Inflammatory macrophage (primary cell): Measurements from ENCODE around the gene COQ9.
"Not testable (repeated sequence)": the region's sequence is repeated elsewhere in the genome, so short reads cannot be mapped to it uniquely, and the experiment has no call there.

ENCODE experiments used
- DNase-seq, 2 donors: peaks; one replicate each; pipeline ENCODE4 v3.0.0-alpha.2; 2020 to 2022
- total RNA-seq, 18 experiments: gene quantifications; one replicate each; lab custom pipeline; 2026; ENCODE audit warnings: mixed read lengths in 6 of 18, inconsistent platforms in 2 of 18; lab: John Stamatoyannopoulos, UW

The COQ9 gene
- 8.9 to 44.9 (median 30.9) reads per million in 18 experiments for total RNA-seq

DNA sequence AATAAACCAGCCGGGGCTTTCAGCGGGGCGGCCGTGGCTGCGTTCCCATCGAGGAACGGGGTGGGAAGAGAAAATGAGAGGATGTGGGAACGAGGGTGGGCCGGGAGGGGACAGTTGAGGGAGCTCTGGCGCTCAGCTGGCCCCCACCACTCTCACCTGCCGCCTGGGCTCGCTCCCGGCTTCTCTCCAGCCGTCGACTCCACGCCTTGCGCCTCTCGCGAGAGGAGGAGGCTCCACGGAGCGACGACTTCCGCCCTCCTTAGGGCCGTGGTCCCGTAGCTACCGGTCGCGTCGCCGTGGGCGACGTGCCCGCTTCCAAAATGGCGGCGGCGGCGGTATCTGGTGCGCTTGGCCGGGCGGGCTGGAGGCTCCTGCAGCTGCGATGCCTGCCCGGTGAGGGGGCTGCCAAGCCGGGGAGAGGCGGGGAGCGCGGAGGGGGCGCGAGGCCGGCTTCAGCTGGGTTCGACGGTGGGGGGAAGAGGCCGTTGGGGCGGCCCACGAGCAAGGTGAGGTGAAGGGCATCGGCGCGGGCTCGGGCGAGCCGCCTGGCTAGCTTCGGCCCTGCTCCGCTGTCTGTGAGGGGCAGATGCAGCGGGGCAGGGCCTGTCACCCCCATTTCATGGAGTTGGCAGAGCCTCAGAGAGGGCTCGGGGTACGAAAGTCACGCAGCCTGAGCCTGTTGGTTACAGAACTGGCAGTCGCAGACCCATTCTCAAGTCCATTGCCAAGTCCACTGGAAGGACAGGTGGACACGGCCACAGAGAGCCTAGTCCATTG lies at the start of gene COQ9, which contains the start of gene CIAPIN1:
Gene COQ9, plus strand, starts transcription at position 294 of the 777 bp plus-strand sequence. Its CDS starts 27 bp downstream, at position 321.
Gene CIAPIN1, minus strand, starts transcription at position 200 of the 777 bp plus-strand sequence. CDS start 6,457 bp downstream, outside the sequence.
- peak; percentile 94 to 96 for DNase-seq

- not testable (repeated sequence) for DNase-seq
Observed at GRCh38 chr16:57397493-57397892, 49.8 kb upstream of the COQ9 start.

- DNase-seq = no peak
Observed at GRCh38 chr16:57401943-57402640, 45.2 kb upstream of the COQ9 start.

- peak; percentile 44 to 69 for DNase-seq
Observed at GRCh38 chr16:57403965-57404817, 43.1 kb upstream of the COQ9 start, which contains the start of gene CCL17. TSS of gene CCL17 (plus strand) at chr16:57404767. CDS start at chr16:57413933, 9,166 bp downstream.

- DNase-seq = peak; percentile 64 to 73
Observed at GRCh38 chr16:57405097-57405496, 42.2 kb upstream of the COQ9 start.

- peak; percentile 76 to 80 for DNase-seq
Observed at GRCh38 chr16:57406881-57407280, 40.4 kb upstream of the COQ9 start.

DNA sequence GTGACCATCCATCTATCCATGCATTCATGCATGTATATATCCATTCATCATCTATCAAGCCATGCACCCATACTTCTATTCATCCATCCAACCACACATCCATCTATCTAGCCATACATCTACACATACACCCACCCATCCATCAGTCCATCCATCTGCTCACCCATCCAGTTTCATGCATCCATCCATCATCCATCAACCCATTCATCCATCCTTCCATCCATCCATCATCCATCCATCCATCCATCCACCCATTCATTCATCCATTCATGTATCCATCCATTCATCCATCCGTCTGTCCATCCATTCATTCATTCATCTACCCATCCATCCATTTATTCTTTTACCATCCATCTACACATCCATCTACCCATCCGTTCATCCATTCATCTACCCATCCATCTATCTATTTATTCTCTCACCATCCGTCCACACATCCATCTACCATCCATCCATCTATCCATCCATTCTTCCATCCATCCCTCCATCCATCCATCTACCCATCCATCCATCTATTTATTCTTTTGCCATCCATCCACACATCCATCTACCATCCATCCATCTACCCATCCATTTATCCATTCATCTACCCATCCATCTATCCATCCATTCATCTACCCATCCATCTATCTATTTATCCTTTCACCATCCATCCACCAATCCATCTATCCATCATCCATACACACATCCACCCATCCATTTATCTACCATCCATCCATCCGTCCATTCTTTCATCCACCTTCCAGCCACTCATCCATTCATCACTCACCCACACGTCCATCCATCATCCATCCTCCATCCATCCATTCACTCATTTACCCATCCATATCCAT lies 39.5 kb upstream of the COQ9 start:
- no peak for DNase-seq

DNA sequence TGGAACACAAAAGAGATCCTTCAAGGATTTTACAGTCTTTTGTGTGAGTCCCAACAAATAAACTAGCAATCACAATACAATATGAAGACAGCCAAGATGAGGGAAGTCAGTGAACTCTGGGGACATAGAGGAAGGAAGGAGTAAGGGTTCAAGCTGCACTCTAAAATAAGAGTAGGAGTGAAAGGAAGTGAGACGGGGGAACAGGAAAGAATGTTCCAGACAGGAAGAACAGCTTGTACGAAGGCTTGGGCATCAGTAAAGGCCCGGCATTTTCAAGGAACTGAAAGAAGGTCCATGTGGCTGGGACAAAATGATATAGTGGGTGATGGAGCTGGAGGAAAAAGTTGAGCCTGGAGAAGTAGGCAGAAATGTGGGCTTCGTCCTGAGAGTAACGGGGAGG lies 38.2 kb upstream of the COQ9 start:
- DNase-seq = peak; percentile 32 to 61

- DNase-seq = peak; percentile 54 to 86
Observed at GRCh38 chr16:57409870-57410587, 37.2 kb upstream of the COQ9 start.

- DNase-seq = no peak
Observed at GRCh38 chr16:57411362-57411976, 35.8 kb upstream of the COQ9 start.

GRCh38 chr16:57412584-57412983 lies 34.7 kb upstream of the COQ9 start:
- DNase-seq = no peak

GRCh38 chr16:57413301-57413730 lies 34.0 kb upstream of the COQ9 start:
- peak; percentile 29 to 46 for DNase-seq

GRCh38 chr16:57413733-57414132 lies 33.5 kb upstream of the COQ9 start:
- no peak for DNase-seq

DNA sequence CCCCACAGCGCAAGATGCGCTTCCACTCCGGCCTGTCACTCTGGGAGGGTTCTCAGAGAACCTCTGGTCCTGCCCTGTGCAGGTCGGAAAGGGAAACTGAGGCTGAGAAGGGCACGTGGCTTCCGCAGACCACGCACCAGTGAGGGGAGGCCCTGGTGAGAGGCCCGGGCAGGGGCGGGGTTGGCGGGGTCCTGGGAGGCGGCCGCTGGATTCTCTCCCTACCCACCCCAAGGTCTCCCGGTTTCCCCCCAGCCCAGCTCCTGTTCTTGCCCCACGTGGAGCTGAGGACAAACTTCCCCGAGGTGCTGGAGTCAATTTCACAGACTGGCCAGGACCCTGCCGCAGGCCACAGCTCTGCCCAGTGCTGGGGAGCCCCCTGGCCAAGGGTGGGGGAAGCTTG lies 31.2 kb upstream of the COQ9 start:
- no peak for DNase-seq

DNA sequence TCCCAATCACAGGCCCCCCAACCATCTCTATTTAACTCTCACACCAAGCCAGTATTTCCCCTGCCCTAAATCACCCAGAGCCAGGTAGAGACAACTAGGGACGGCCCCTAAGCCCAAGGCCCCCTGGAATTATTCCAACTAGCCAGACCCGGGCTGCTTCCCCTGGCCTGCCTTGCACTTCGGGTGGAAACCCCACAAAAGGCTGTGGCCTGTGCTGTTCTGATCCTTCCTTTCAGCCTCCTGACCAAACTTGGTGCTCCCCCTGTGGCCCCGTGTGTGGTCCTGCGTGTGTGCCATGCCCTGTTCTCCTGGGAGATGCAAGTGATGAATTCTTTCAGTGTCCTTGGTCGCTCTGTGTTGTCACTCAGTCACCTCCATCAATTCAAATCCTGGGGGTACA lies 27.8 kb upstream of the COQ9 start:
- no peak for DNase-seq

DNA sequence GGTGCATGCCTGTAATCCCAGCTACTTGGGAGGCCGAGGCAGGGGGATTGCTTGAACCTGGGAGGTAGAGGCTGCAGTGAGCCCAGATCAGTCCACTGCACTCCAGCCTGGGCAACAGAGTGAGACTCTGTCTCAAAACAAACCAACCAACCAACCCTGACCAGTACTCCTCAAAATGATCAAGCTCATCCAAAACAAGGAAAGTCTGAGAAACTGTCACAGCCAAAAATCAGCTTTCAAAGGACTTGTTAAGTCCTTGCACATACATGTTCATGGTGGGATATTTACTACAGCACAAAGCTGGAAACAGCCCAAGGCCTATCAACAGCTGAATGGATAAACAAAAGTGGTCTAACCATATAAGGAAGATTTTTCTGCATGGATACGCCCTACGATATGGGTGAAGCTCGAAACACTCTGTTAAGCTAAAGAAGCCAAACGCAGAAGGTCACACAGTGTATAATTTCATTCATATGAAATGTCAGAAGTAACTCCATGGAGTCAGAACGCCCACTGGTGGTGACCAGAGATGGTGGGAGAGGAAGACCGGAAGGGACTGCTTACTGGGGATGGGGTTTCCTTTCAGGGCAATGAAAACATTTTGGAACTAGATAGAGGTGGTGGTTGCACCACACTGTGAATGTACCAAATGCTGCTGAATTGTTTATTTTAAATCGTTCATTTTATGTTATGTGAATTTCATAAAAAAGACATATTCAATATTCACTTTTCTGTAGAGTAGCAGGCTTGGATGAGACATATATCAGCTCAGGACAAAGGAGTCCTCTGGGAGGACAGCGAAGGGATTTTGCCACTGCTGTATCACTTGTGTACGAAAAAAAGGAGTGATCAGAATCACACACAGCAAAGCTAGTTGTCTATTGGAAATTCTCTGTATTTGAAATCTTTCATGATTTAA lies 25.0 kb upstream of the COQ9 start:
- DNase-seq = peak; percentile 47 to 53

- no peak for DNase-seq
Observed at GRCh38 chr16:57423152-57423551, 24.1 kb upstream of the COQ9 start.

DNA sequence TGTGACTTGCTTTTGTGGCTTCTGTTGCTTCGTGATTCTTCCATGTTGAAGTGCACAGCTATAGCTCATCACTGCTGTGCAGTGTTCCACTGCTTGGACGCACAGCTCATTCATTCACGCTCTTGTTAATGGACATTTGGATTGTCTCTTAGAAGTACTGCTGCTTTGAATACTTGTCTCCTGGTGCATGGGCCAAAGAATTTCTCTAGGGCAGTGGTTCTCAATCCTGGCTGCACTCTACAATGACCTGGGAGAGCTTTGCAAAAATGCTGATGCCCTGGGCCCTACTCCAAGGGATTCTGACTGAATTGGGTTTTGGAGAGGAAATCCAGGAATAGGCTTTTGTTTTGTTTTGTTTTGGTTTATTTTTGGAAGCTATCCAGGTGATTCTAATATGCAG lies 22.7 kb upstream of the COQ9 start:
- no peak for DNase-seq

GRCh38 chr16:57426356-57426755 lies 20.9 kb upstream of the COQ9 start:
- DNase-seq = no peak
